ENCODE results near the gene PRKCE.
"Not testable (repeated sequence)": the region's sequence is repeated elsewhere in the genome, so short reads cannot be mapped to it uniquely, and the experiment has no call there.

PRKCE gene

DNA sequence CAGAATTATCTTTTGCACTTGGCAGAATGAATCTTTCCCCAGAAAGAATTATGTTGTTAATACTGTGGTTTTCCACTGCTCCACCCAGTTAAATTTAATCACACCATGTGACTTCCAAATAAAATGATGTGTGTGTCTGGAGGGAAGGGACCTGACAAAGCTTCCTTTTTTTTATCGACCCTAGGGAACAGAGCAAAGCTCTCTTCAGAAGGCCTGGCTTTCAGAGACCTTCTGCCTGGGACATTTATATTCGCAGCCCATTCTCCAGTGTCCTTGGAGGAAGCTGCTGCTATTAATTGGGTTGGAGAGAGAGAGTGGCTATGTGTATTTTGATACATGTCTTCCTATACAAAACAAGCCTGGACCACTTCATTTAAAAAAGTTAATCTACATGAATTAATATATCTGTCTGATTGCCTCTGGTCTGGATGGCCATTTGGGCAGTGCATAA lies 233.7 kb downstream of the PRKCE start:
- no peak for DNase-seq (ENCODE audit: low read depth)
- TF ChIP-seq, protein P1, sequence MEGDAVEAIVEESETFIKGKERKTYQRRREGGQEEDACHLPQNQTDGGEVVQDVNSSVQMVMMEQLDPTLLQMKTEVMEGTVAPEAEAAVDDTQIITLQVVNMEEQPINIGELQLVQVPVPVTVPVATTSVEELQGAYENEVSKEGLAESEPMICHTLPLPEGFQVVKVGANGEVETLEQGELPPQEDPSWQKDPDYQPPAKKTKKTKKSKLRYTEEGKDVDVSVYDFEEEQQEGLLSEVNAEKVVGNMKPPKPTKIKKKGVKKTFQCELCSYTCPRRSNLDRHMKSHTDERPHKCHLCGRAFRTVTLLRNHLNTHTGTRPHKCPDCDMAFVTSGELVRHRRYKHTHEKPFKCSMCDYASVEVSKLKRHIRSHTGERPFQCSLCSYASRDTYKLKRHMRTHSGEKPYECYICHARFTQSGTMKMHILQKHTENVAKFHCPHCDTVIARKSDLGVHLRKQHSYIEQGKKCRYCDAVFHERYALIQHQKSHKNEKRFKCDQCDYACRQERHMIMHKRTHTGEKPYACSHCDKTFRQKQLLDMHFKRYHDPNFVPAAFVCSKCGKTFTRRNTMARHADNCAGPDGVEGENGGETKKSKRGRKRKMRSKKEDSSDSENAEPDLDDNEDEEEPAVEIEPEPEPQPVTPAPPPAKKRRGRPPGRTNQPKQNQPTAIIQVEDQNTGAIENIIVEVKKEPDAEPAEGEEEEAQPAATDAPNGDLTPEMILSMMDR (IDR thresholded peaks at IDR 0.05; ENCODE audit: insufficient read depth, low read depth, low read length, missing control alignments): no peak
- H3K4me3 ChIP-seq (ENCODE audit: low read length): no peak overlapping the region

DNA sequence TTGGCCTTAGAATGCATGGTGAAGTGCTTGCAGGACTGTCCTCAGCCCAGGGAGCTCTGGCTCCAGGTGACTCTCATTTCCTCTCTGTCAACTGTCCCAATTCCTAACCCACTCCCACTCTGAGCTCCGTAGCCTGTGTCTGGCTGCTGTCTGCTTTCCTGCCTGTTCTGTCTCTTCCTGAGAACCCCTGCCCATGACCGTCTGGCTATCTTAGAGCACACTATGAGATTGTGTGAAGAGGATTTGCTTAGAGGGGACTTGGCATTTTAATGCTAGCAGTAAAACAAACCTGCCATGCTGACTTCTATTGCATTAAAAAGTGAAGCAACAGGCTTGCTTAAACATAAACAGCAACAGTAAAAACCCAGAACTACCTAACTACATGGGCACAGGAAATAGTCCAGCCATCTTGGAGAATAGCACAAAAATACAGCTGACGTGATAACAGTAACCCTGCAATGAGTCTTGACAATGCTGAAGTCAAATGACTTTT lies 234.7 kb downstream of the PRKCE start:
- no peak overlapping the region for H3K4me3 ChIP-seq (ENCODE audit: low read length)
- TF ChIP-seq, protein P1 (IDR thresholded peaks at IDR 0.05; ENCODE audit: insufficient read depth, low read depth, low read length, missing control alignments): no peak
- no peak for DNase-seq (ENCODE audit: low read depth)

DNA sequence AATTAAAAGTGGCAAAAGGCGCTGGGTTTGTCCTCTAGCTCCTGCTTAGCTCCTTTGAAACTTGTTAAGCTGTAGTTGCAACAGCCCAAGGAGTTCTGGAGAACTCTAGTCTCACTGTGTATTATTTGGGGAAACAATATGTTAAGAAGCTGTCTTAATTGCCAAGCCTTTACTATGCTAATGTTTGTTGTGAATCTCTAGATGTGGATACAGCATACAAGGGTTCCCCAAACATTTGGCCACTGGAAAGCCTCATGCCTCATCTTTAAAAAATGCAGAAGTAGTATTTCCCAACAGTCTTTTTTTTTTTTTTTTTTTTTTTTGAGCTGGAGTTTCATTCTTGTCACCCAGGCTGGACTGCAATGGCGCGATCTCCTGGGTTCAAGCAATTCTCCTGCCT lies 236.7 kb downstream of the PRKCE start:
- no peak overlapping the region for H3K4me3 ChIP-seq (ENCODE audit: low read length)
- TF ChIP-seq, protein P1 (IDR thresholded peaks at IDR 0.05; ENCODE audit: insufficient read depth, low read depth, low read length, missing control alignments): no peak
- DNase-seq (ENCODE audit: low read depth): peak; percentile 12

DNA sequence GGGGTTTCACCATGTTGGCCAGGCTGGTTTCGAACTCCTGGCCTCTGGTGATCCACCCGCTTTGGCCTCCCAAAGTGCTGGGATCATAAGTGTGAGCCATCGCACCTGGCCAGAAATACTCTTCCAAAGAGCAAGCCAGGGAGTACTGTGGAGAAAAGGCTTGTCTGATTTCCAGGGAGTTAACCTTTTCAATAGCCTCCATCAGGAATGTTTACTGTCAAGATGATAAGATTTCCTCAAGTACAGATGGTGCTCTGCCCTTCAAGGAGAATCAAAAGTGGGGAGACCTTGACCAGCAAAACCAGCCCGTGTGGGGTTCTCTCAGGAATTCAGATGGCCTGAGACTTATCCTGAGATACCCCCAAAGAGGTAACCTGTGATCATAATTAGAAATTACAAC lies 237.2 kb downstream of the PRKCE start:
- no peak overlapping the region for H3K4me3 ChIP-seq (ENCODE audit: low read length)
- TF ChIP-seq, protein P1 (IDR thresholded peaks at IDR 0.05; ENCODE audit: insufficient read depth, low read depth, low read length, missing control alignments): no peak
- DNase-seq (ENCODE audit: low read depth): no peak

DNA sequence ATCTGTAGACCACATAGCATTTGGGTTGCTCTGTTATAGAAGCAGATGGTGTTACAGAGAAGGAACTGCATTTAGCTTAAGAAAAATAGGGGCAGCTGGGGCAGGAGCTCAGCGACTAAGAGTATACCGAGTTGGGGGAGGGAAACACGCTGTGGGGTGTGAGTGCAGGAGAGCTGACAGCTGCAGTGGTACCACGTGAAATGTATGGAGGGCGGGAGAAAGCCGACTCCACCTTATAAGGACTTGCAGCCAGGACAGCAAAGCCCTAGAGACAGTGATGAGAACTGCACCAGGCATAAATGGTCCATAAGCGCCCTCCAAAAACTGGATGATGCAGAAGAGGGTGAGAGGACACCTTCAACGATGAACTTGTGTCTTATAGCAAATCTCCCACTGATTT lies 237.6 kb downstream of the PRKCE start:
- H3K4me3 ChIP-seq (ENCODE audit: low read length): no peak overlapping the region
- TF ChIP-seq, protein P1 (IDR thresholded peaks at IDR 0.05; ENCODE audit: insufficient read depth, low read depth, low read length, missing control alignments): peak; percentile 14
- no peak for DNase-seq (ENCODE audit: low read depth)

DNA sequence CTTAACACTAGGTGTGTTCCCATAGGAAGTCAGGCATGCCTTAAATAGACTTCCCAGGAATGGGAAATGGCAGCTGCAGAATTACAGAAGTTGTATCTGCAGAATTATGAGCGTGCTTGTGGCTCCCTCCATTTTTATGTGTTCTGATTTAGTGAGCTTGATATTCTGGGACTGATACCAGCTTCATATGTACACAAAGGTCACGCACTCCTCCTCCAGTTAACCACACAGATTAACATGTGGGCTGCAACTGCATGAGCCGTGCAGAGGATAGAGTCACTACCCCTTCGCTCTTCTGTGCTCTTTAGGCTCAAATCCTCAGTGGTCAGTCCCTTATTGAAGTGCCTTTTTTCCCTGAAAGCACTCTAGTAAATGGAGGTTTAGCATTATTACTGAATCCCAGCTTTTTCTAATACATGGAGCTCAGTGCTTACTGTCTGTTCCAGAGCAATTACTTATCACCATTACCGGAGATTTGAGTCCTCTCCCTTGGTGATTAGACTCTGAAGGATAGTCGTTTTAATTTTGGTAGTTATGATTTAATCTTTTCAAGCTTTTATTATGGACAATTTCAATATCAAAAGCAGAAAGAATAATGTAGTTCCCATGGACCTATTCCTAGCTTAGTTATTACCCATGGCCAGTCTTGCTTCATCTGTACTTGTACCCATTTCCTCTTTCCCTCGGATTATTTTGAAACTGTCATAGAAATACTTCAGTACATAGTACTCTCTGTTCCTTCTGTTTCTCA lies 238.3 kb downstream of the PRKCE start:
- H3K4me3 ChIP-seq (ENCODE audit: low read length): no peak overlapping the region
- DNase-seq (ENCODE audit: low read depth): no peak
- TF ChIP-seq, protein P1 (IDR thresholded peaks at IDR 0.05; ENCODE audit: insufficient read depth, low read depth, low read length, missing control alignments): no peak

DNA sequence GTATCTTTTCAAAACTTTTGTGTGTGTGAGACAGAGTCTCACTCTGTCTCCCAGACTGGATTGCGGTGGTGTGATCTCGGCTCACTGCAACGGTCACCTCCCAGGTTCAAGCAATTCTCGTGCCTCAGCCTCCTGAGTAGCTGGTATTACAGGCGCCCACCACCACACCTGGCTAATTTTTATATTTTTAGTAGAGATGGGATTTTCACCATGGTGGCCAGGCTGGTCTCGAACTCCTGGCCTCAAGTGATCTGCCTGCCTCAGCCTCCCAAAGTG lies 238.8 kb downstream of the PRKCE start:
- H3K4me3 ChIP-seq (ENCODE audit: low read length); DNase-seq (ENCODE audit: low read depth): not testable (repeated sequence)
